Stimulated activated CD4-positive, alpha-beta T cell treated with anti-CD3 and anti-CD28 coated beads, Interleukin-2, amount 100 ng/mL, for 24 hours (primary cell): ENCODE results near the gene SLC16A9.
"Not testable (repeated sequence)": the region's sequence is repeated elsewhere in the genome, so short reads cannot be mapped to it uniquely, and the experiment has no call there.

Experiments
- DNase-seq, 2 donors: peaks; one replicate each; pipeline ENCODE4 v3.0.0-alpha.2; 2020

SLC16A9 gene

GRCh38 chr10:59709395-59710125, at the start of gene SLC16A9:
Gene SLC16A9, minus strand, starts transcription at chr10:59709850. Its CDS starts 25,559 bp downstream, at chr10:59684291.
- peak; percentile 39 to 68 for DNase-seq

- DNase-seq: no peak
Measured at GRCh38 chr10:59757966-59758365, 48.3 kb upstream of the SLC16A9 start.

- no peak for DNase-seq
Measured at GRCh38 chr10:59754951-59755350, 45.3 kb upstream of the SLC16A9 start.

- DNase-seq: no peak
Measured at GRCh38 chr10:59753267-59753666, 43.6 kb upstream of the SLC16A9 start, which contains the start of gene MRLN. Gene MRLN, minus strand, starts transcription at chr10:59753455.

GRCh38 chr10:59752278-59752940, 42.8 kb upstream of the SLC16A9 start:
- no peak for DNase-seq

- DNase-seq: no peak
Measured at GRCh38 chr10:59750155-59750945, 40.7 kb upstream of the SLC16A9 start.

GRCh38 chr10:59748834-59749233, 39.2 kb upstream of the SLC16A9 start:
- no peak for DNase-seq

GRCh38 chr10:59745163-59745650, 35.6 kb upstream of the SLC16A9 start:
- DNase-seq: no peak

- DNase-seq: not testable (repeated sequence)
Measured at GRCh38 chr10:59744762-59745161, 35.1 kb upstream of the SLC16A9 start.

- not testable (repeated sequence) for DNase-seq
Measured at GRCh38 chr10:59744156-59744555, 34.5 kb upstream of the SLC16A9 start.

- DNase-seq: no peak
Measured at GRCh38 chr10:59741583-59741982, 31.9 kb upstream of the SLC16A9 start.

- no peak for DNase-seq
Measured at GRCh38 chr10:59741048-59741447, 31.4 kb upstream of the SLC16A9 start.

- no peak for DNase-seq
Measured at GRCh38 chr10:59736749-59737148, 27.1 kb upstream of the SLC16A9 start.

GRCh38 chr10:59735296-59735695, 25.6 kb upstream of the SLC16A9 start:
- DNase-seq: no peak

GRCh38 chr10:59734014-59734462, 24.4 kb upstream of the SLC16A9 start:
- no peak for DNase-seq

GRCh38 chr10:59733321-59734013, 23.8 kb upstream of the SLC16A9 start:
- not testable (repeated sequence) for DNase-seq

- DNase-seq: not testable (repeated sequence)
Measured at GRCh38 chr10:59732849-59733248, 23.2 kb upstream of the SLC16A9 start.

GRCh38 chr10:59729167-59729566, 19.5 kb upstream of the SLC16A9 start:
- DNase-seq: not testable (repeated sequence)

GRCh38 chr10:59724098-59724938, 14.7 kb upstream of the SLC16A9 start:
- DNase-seq: no peak

GRCh38 chr10:59720377-59720776, 10.7 kb upstream of the SLC16A9 start:
- no peak for DNase-seq

- no peak for DNase-seq
Measured at GRCh38 chr10:59719374-59719773, 9.7 kb upstream of the SLC16A9 start.

GRCh38 chr10:59718257-59718656, 8.6 kb upstream of the SLC16A9 start:
- DNase-seq: no peak
